HCT116 (cell line): ENCODE measurements around the gene RADIL.

ENCODE experiments used
- CTCF ChIP-seq, 3 experiments: fragments of 200-600 bp in 1 of 3; sonication (generic) in 1 of 3; IDR thresholded peaks in 2 of 3; conservative IDR thresholded peaks in 1 of 3; 2 replicates each; pipeline ENCODE4 v1.5.1; 2012 to 2017; ENCODE audit warnings: low read depth in 2 of 3, low read length in 2 of 3, antibody characterized with exemption in 1 of 3, borderline replicate concordance in 1 of 3, control low read depth in 1 of 3, mild to moderate bottlenecking in 1 of 3, mixed read lengths in 1 of 3, mixed run types in 1 of 3, moderate library complexity in 1 of 3; ENCODE audit not compliant: insufficient read depth in 1 of 3
- EZH2 ChIP-seq: fragments of 200-600 bp; sonication (generic); IDR thresholded peaks from 2 replicates; pipeline ENCODE4 v1.6.1; 2017; ENCODE audit warnings: antibody characterized with exemption, mixed run types
- EZH2phosphoT487 ChIP-seq: fragments of 200-600 bp; IDR thresholded peaks from 2 replicates; pipeline ENCODE4 v1.6.1; 2018; ENCODE audit warnings: antibody characterized with exemption, borderline replicate concordance
- JUND ChIP-seq: IDR thresholded peaks from 2 replicates; pipeline ENCODE4 v1.6.1; 2012
- POLR2A ChIP-seq: IDR thresholded peaks from 2 replicates; pipeline ENCODE4 v1.7.0; 2011; ENCODE audit warnings: borderline replicate concordance; ENCODE audit not compliant: insufficient read depth, insufficient read length; ENCODE audit errors: extremely low read depth
- POLR2AphosphoS5 ChIP-seq: IDR thresholded peaks from 2 replicates; pipeline ENCODE4 v1.6.1; 2011; ENCODE audit warnings: mild to moderate bottlenecking, low read depth, low read length, moderate library complexity
- RAD21 ChIP-seq: IDR thresholded peaks from 2 replicates; pipeline ENCODE4 v1.6.1; 2012; ENCODE audit warnings: low read depth, mild to moderate bottlenecking
- TCF7L2 ChIP-seq: IDR thresholded peaks from 2 replicates; pipeline ENCODE4 v1.7.0; 2011; ENCODE audit warnings: borderline replicate concordance, inconsistent platforms; ENCODE audit not compliant: insufficient read depth, insufficient read length; ENCODE audit errors: extremely low read depth
- YY1 ChIP-seq: IDR thresholded peaks from 2 replicates; pipeline ENCODE4 v1.6.1; 2011; ENCODE audit warnings: low read length, low read depth, moderate library complexity, mild to moderate bottlenecking; ENCODE audit not compliant: insufficient replicate concordance; ENCODE audit errors: extremely low read depth
- ZNF274 ChIP-seq: fragments of 200-500 bp; sonication (Bioruptor generic); IDR thresholded peaks from 2 replicates; pipeline ENCODE4 v1.6.1; 2014; ENCODE audit warnings: mild to moderate bottlenecking, low read depth, low read length, inconsistent platforms
- TF ChIP-seq, protein P1 (sequence below): IDR thresholded peaks from 2 replicates; pipeline ENCODE4 v1.6.1; 2012; ENCODE audit warnings: low read depth

DNA sequence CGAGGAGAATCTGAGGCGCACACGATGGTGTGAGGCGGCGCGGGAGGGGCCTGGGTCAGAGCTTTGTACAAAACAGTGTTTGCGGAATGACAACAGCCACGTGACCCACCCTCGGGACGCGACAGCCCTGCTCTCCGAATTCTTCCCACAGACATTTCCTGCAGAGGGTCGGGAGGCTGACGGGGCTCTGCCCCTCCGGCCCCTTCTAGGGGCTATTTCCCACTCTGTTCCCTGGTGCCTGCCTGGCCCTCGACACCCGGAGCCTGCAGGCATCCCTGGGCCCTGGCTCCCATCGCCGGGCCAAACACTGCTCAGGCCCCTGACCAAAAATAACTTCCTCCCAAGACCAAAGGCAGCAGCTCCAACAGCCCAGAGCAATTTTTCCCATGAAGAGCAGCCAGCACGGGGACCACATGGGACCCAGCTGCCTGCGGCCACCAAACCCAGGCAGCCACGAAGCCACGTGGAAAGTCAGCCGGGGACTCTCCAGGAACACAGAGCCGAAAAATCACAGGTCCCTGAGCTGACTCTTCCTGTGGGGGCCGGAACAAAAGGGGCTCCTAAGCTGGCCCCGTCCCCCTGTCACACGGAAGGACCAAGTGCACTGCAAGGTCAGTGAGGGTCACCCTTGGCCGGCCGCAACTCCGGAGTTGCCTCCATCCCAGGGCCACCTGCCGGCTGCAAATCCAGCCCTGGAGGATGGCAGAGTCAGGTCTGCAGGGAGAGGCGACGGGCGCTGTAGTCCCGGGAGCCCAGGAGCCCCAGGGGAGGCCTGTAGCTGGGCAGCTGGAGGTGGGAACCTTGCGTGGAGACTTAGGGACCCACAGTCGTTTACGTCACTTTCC lies 63.7 kb downstream of the RADIL start:
- no peak for TF ChIP-seq CTCF (IDR thresholded peaks at IDR 0.05 in 2 of 3, conservative IDR thresholded peaks at IDR 0.05 in 1 of 3; ENCODE audit: borderline replicate concordance in 1 of 3, insufficient read depth in 1 of 3, low read depth in 2 of 3, low read length in 2 of 3)
- no peak for TF ChIP-seq POLR2A
- TF ChIP-seq EZH2phosphoT487: no peak
- TF ChIP-seq ZNF274: no peak
- no peak for TF ChIP-seq YY1
- no peak for TF ChIP-seq JUND
- TF ChIP-seq EZH2: no peak
- no peak for TF ChIP-seq TCF7L2
- TF ChIP-seq POLR2AphosphoS5: no peak
- TF ChIP-seq, protein P1, sequence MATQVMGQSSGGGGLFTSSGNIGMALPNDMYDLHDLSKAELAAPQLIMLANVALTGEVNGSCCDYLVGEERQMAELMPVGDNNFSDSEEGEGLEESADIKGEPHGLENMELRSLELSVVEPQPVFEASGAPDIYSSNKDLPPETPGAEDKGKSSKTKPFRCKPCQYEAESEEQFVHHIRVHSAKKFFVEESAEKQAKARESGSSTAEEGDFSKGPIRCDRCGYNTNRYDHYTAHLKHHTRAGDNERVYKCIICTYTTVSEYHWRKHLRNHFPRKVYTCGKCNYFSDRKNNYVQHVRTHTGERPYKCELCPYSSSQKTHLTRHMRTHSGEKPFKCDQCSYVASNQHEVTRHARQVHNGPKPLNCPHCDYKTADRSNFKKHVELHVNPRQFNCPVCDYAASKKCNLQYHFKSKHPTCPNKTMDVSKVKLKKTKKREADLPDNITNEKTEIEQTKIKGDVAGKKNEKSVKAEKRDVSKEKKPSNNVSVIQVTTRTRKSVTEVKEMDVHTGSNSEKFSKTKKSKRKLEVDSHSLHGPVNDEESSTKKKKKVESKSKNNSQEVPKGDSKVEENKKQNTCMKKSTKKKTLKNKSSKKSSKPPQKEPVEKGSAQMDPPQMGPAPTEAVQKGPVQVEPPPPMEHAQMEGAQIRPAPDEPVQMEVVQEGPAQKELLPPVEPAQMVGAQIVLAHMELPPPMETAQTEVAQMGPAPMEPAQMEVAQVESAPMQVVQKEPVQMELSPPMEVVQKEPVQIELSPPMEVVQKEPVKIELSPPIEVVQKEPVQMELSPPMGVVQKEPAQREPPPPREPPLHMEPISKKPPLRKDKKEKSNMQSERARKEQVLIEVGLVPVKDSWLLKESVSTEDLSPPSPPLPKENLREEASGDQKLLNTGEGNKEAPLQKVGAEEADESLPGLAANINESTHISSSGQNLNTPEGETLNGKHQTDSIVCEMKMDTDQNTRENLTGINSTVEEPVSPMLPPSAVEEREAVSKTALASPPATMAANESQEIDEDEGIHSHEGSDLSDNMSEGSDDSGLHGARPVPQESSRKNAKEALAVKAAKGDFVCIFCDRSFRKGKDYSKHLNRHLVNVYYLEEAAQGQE: no peak
- TF ChIP-seq RAD21: no peak
